HEK293T (cell line): Measurements from ENCODE around the gene TP53I11.

Source experiments
- BHLHE40 ChIP-seq: fragments of 450-650 bp; IDR thresholded peaks from 2 replicates; pipeline ENCODE4 v1.6.1; 2016; ENCODE audit warnings: mild to moderate bottlenecking, moderate library complexity, borderline replicate concordance
- ELF4 ChIP-seq: fragments of 450-650 bp; IDR thresholded peaks from 2 replicates; pipeline ENCODE4 v1.6.1; 2017; ENCODE audit warnings: antibody characterized with exemption
- HDGF ChIP-seq: fragments of 450-650 bp; IDR thresholded peaks from 2 replicates; pipeline ENCODE4 v1.6.1; 2017; ENCODE audit warnings: antibody characterized with exemption, borderline replicate concordance
- LEF1 ChIP-seq: fragments of 450-650 bp; IDR thresholded peaks from 2 replicates; pipeline ENCODE4 v1.6.1; 2017; ENCODE audit warnings: mild to moderate bottlenecking, borderline replicate concordance
- PKNOX1 ChIP-seq: fragments of 450-650 bp; IDR thresholded peaks from 2 replicates; pipeline ENCODE4 v1.6.1; 2016
- SP1 ChIP-seq: fragments of 450-650 bp; IDR thresholded peaks from 2 replicates; pipeline ENCODE4 v1.6.1; 2017
- SUZ12 ChIP-seq: fragments of 450-650 bp; IDR thresholded peaks from 2 replicates; pipeline ENCODE4 v1.6.1; 2016; ENCODE audit warnings: mild to moderate bottlenecking
- ZNF384 ChIP-seq: fragments of 450-650 bp; IDR thresholded peaks from 2 replicates; pipeline ENCODE4 v1.6.1; 2016

- TF ChIP-seq SP1 = no peak
- TF ChIP-seq HDGF = no peak
- TF ChIP-seq BHLHE40 = no peak
- no peak for TF ChIP-seq LEF1
- no peak for TF ChIP-seq ZNF384
- no peak for TF ChIP-seq PKNOX1
- TF ChIP-seq ELF4 = no peak
- TF ChIP-seq SUZ12 = no peak
These were observed 15.9 kb downstream of the TP53I11 start for GRCh38 chr11:44934735-44935250.
